ENCODE data around the gene LUZP2. TPM values are rescaled to one million over a fixed set of nuclear protein-coding genes. Genes with fewer than 3 reads are reported as not detected.

Gene LUZP2
- total RNA-seq, 1 donor from 2014 or later, result 0.33 TPM

GRCh38 chr11:24793479-24793878, 296.6 kb downstream of the LUZP2 start:
- Histone ChIP-seq H3K4me3 (ENCODE audit: low read depth, low read length) (no peak overlapping the region), H3K36me3 (ENCODE audit: control insufficient read depth, insufficient read depth, low read length) (no peaks in the 10 kb centered on the region), H3K27me3 (ENCODE audit: control insufficient read depth, insufficient read depth, low read length) (no peaks in the 10 kb centered on the region)
- no peak for DNase-seq (ENCODE audit: low read depth)
- TF ChIP-seq CTCF (IDR thresholded peaks at IDR 0.05; ENCODE audit: insufficient read depth, low read length, poor library complexity, severe bottlenecking), result no peak

GRCh38 chr11:24794064-24794463, 297.2 kb downstream of the LUZP2 start:
- Histone ChIP-seq H3K4me3 (ENCODE audit: low read depth, low read length) (no peak overlapping the region), H3K27me3 (ENCODE audit: control insufficient read depth, insufficient read depth, low read length) (no peaks in the 10 kb centered on the region), H3K36me3 (ENCODE audit: control insufficient read depth, insufficient read depth, low read length) (no peaks in the 10 kb centered on the region)
- no peak for TF ChIP-seq CTCF (IDR thresholded peaks at IDR 0.05; ENCODE audit: insufficient read depth, low read length, poor library complexity, severe bottlenecking)
- DNase-seq (ENCODE audit: low read depth), result no peak

- no peak for DNase-seq (ENCODE audit: low read depth)
- Histone ChIP-seq H3K36me3 (ENCODE audit: control insufficient read depth, insufficient read depth, low read length) (no peaks in the 10 kb centered on the region), H3K27me3 (ENCODE audit: control insufficient read depth, insufficient read depth, low read length) (no peaks in the 10 kb centered on the region), H3K4me3 (ENCODE audit: low read depth, low read length) (no peak overlapping the region)
- TF ChIP-seq CTCF (IDR thresholded peaks at IDR 0.05; ENCODE audit: insufficient read depth, low read length, poor library complexity, severe bottlenecking), result no peak
These were observed 308.8 kb downstream of the LUZP2 start for GRCh38 chr11:24805671-24806070.

GRCh38 chr11:24808173-24808572, 311.3 kb downstream of the LUZP2 start:
- TF ChIP-seq CTCF (IDR thresholded peaks at IDR 0.05; ENCODE audit: insufficient read depth, low read length, poor library complexity, severe bottlenecking), result no peak
- Histone ChIP-seq H3K36me3 (ENCODE audit: control insufficient read depth, insufficient read depth, low read length) (no peaks in the 10 kb centered on the region), H3K4me3 (ENCODE audit: low read depth, low read length) (no peak overlapping the region), H3K27me3 (ENCODE audit: control insufficient read depth, insufficient read depth, low read length) (no peaks in the 10 kb centered on the region)
- DNase-seq (ENCODE audit: low read depth), result no peak

- Histone ChIP-seq H3K27me3 (ENCODE audit: control insufficient read depth, insufficient read depth, low read length) (no peaks in the 10 kb centered on the region), H3K36me3 (ENCODE audit: control insufficient read depth, insufficient read depth, low read length) (no peaks in the 10 kb centered on the region), H3K4me3 (ENCODE audit: low read depth, low read length) (no peak overlapping the region)
- no peak for DNase-seq (ENCODE audit: low read depth)
- no peak for TF ChIP-seq CTCF (IDR thresholded peaks at IDR 0.05; ENCODE audit: insufficient read depth, low read length, poor library complexity, severe bottlenecking)
These were observed 322.2 kb downstream of the LUZP2 start for GRCh38 chr11:24819006-24819405.

GRCh38 chr11:24819863-24820434, 323.1 kb downstream of the LUZP2 start:
- Histone ChIP-seq H3K27me3 (ENCODE audit: control insufficient read depth, insufficient read depth, low read length) (no peaks in the 10 kb centered on the region), H3K4me3 (ENCODE audit: low read depth, low read length) (no peak overlapping the region), H3K36me3 (ENCODE audit: control insufficient read depth, insufficient read depth, low read length) (no peaks in the 10 kb centered on the region)
- no peak for TF ChIP-seq CTCF (IDR thresholded peaks at IDR 0.05; ENCODE audit: insufficient read depth, low read length, poor library complexity, severe bottlenecking)
- DNase-seq (ENCODE audit: low read depth), result no peak

Measured in kidney epithelial cell (primary cell).